ENCODE results near the gene CPSF7.
"Not testable (repeated sequence)": the region's sequence is repeated elsewhere in the genome, so short reads cannot be mapped to it uniquely, and the experiment has no call there.

The CPSF7 gene, protein sequence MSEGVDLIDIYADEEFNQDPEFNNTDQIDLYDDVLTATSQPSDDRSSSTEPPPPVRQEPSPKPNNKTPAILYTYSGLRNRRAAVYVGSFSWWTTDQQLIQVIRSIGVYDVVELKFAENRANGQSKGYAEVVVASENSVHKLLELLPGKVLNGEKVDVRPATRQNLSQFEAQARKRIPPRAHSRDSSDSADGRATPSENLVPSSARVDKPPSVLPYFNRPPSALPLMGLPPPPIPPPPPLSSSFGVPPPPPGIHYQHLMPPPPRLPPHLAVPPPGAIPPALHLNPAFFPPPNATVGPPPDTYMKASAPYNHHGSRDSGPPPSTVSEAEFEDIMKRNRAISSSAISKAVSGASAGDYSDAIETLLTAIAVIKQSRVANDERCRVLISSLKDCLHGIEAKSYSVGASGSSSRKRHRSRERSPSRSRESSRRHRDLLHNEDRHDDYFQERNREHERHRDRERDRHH

DNA sequence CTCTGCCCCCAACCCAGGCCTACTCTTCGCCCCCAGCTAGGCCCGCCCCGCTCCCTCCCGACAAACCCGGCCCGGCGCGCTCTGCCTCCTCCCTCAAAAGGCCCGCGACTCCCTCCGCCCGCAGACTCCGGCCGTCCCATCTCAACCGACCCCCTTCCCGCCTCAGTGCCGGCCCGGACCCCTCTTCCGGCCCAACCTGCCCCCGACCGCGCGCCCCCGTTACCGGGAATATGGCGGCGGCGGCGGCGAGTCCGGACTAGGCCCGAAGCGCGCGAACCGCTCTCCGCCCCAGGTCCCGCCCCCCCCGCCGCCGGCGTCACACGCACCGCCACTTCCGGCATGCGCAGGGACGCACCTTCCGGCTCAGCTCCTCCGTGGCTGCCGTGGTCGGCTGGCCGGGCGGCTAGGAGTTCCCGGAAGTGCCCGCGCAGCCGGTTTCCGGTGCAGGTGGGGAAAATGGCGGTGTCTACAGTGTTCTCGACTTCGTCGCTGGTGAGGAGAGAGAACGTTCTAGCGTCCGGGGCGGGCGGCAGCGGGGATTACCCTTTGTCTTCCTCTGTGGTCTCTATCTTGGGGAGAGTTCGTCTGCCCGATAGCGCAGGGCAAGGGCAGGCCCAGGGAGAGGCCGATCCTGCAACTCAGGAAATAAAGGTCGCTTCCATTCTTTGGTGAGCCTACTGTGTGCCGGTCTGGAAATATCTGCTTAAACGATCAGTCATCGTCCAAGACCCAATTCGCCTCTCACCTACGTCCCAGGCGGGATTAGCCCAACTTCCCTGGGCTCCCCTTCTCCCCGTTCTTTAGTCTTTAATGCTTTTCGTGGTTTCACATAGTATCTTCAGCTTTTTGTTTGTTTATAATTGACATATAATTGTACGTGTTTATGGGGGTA is at the start of gene CPSF7, which contains the start of gene SDHAF2:
Gene CPSF7, minus strand, starts transcription at position 285 of the 892 bp plus-strand sequence. CDS start 740 bp downstream, outside the sequence.
Gene SDHAF2, plus strand, starts transcription at position 434 of the 892 bp plus-strand sequence. Its CDS starts 23 bp downstream, at position 457.
- DNase-seq (ENCODE audit: low read depth) = peak; percentile 96

DNA sequence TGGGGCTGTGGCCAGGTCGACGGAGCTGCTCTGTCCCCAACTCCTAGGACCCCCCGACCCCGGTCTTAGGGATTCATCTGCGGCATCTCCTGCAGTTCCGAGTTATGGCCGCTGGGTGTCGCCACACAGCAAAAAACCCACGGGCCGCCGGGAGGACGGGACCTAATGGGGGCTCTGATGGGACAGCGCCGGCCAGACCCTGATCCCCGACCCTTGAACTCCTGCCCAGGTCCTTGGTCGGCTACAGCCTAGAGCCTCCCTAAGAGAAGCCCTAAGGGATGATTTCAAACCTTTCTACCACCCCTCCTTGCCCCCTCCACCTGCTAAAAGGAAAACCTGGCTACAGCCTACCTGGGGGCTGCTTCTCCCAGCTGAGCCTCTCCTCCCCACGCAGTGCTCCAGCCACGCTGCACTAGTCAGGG is 48.0 kb upstream of the CPSF7 start:
- no peak for DNase-seq (ENCODE audit: low read depth)

DNA sequence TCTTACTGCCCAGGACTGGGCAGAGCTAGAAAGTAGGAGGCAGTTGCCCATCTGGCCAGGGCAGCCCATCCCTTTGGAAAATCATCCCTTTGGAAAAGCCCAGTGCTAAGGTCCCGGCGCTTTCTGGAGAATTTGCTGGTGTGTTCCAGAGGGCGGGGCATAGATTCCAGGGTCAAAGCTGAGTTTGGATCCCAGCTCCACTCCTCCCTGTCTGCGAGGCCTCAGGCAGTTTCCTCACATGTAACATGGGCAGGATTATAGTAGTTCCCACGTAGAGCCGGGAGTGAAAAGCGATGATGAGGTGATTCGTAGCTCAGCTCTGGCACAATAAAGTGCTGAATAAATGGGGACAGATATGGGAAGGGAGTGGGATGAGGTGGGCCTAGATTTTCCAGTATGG is 47.4 kb upstream of the CPSF7 start:
- no peak for DNase-seq (ENCODE audit: low read depth)

DNA sequence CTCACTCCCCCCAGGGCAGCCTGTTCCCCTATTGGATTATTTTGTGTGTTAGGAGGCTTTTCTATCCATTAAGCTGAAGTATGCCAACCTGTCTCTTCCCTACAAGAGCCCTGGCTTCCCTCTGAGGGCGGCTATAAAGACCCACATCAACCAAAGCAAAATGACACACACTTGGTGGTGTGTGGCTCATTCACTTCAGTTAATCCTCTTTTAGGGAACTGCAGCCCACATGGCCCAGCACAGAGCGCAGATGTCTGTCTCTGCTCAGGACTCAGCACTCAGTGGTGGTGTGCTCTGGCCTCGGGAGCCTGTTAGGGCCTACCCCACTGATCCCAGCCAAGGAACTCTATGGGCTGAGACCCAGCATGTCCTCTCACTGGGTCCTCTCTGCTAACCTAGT is 46.6 kb upstream of the CPSF7 start:
- DNase-seq (ENCODE audit: low read depth) = no peak

DNA sequence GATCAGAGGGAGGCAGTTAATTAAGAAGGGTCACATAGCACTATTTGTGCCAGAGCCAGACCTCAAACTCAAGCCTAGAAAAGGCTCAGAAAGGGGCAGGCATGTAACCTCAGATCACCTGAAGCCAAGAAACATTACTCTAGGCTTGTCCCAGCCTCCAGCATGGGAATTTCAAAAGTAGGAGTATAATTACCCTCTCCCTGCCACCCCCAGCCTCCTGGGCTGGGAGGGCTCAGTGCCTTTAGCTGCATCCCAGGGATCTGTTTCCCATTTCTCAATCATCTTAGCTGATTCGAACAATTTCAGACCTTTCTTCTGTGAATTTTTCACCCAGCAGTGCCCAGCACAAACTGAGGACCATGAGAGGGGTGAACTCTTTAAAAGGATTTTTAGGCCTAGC is 45.7 kb upstream of the CPSF7 start:
- no peak for DNase-seq (ENCODE audit: low read depth)

DNA sequence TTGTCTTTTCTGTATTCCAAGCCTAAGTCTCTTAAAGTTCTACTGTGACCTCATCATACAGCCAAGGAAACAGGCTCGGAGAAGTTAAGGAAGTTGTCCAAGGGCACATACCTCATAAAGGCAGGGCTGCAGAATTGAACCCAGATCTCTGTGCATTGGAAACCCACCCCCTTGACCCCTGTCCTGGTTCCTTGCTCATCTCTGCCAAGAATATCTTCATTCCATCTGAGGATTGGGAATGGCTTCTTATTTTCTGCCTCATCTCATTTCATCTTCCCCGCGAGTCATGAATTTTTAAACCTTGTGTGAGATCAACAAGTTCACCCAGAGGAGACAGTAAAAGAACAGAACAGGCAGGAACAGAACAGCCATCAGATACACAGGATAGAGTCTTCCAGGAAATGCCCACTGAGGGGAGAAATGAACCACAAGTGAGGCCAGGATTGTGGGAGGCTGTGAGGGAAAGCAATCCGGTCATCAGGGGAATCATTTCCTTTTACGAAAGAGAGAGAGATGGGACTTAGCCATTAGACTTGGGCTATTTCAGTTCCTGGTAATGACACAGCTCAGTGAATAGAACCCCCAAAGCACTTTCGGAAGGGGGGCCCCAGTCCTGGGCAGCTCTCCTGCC is 44.4 kb upstream of the CPSF7 start:
- no peak for DNase-seq (ENCODE audit: low read depth)

DNA sequence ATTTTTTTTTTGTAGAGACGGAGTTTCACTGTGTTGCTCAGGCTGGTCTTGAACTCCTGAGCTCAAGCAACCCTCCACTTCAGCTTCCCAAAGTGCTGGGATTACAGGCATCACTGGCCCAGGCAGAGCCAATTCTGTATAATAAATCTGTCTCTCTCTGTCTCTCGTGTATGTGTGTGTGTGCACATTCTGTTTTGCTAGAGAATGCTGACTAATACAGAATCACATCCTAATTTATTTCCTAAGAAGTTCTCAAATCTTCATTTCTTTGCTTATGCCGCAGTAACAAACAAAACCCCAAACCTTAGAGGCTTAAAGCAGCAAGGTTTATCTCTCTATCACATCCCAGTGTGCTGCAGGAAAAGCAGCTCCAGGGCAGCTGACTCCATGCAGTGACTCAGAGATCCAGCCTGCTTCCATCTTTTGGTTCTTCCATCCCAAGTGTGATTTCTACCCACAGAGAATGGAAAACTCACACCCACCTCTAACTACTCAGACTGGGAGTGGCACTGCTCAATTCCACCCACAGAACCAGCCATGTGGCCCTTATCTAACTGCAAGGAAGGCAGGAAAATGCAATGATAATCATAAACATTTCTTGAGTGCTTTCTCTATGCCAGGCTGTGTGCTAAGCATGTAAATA is 43.7 kb upstream of the CPSF7 start:
- DNase-seq (ENCODE audit: low read depth) = peak; percentile 22

DNA sequence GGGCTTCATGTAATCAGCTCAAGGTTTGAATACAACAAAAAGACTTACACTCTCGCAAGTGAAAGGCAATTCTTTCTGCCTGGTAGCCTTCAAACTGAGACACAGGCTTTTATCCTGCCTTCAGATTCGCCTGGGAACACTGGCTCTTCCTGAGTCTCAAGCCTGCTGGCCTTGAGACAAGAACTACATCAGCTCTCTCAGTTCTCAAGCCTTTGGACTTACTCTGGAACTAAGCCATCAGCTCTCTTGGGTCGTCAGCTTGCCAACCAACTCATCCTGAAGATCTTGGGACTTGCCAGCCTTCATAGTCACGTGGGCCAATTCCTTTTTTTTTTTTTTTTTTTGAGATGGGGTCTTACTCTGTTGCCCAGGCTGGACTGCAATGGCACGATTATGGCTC is 43.1 kb upstream of the CPSF7 start:
- peak; percentile 86 for DNase-seq (ENCODE audit: low read depth)

DNA sequence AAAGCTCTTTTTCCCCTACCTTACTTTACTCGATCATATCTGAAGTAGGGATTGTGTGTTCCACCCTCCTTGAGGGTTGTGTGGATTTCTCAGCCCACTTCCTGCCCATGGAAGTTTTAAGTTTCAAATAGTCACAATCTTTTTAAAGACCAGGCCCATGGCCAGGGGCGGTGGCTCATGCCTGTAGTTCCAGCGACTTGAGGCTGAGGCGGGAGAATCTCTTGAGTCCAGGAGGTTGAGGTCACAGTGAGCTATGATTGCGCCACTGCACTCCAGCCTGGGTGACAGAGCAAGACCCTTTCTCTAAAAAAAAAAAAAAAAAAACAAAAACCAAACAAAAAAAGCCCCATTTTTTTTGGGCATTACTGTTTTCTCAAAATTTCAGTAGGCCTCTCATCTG is 42.5 kb upstream of the CPSF7 start:
- peak; percentile 78 for DNase-seq (ENCODE audit: low read depth)

DNA sequence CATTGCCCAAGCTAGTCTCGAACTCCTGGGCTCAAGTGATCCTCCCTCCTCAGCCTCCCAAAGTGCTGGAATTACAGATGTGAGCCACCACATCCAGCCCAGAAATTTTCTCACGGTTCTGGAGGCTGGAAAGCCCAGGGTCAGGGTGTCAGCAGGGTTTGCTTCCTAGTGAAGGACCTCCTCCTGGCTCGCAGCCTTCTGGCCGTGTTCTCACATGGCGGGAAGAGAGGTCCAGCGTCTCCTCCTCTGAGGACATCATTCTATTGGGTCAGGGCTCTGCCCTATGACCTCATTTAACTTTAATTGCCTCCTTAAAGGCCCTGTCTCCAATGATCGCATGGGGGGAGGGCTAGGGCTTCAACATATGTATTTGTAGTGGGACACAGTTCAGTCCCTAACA is 38.2 kb upstream of the CPSF7 start:
- no peak for DNase-seq (ENCODE audit: low read depth)

DNA sequence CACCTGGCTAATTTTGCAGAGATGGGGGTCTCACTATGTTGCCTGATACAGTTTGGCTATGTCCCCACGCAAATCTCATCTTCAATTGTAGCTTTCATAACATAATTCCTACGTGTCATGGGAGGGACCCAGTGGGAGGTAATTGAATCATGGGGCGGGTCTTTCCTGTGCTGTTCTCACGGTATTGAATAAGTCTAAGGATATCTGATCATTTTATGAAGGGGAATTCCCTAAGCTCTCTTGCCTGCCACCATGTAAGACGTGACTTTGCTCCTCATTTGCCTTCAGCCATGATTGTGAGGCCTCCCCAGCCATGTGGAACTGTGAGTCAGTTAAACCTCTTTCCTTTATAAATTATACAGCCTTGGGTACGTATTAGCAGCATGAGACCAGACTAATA is 37.8 kb upstream of the CPSF7 start:
- DNase-seq (ENCODE audit: low read depth) = not testable (repeated sequence)

DNA sequence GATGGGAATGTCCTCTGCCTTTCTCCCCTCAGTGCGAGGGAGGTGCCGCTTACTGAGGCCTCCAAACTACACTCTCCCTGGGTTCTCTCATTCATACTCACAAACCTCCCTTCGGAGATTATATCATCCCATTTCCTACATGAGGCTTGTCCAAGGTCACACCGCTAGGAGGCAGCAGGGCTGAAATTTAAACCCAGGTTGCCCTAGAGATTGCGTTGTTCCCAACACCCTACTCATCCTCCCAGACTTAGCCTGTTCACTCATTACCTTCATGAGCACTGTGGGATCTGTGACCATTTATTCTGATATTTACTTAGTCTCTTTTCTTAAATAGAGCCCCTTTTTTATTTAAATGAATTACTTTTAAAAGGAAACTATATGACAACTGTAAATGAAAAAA is 31.2 kb upstream of the CPSF7 start:
- DNase-seq (ENCODE audit: low read depth) = no peak

DNA sequence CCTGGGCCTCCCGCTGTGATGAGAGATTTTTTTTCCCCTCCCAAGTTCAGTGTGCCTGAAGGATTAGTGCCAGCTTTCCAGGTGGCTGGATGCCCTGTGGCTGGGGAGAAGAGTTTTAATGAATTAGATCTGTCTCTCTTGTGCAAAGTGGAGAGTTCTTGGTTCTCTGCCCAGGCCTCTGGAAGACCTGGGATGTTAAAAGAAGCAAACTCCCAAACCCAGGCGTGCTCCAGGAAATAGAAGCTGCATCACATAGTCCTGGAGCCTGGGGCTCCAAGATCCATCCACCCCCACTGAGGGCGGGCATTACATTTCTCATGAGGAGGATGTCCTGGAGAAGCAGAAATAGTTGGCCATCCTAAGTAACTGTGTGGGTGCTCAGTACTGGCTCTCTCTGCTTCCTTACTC is 30.7 kb upstream of the CPSF7 start:
- peak; percentile 82 for DNase-seq (ENCODE audit: low read depth)

DNA sequence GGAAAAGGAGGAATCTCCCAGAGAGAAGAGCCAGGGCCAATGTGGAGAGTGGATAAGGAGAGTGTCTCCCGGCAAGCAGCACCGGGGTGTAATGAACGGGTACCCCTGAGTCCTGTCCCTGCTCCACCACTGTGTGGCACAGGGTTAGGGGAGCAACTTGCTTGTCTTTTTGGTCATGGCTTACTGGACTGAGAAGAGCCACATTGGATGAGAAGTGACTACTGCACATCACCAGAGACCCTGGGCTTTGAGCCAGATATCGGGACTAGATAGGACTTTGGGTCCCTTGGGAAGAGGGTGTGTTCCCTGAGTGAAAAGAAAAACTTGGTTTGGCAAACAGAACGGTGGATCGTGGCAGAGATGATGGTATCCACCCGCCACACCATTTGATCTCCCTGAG is 24.7 kb upstream of the CPSF7 start:
- no peak for DNase-seq (ENCODE audit: low read depth)

DNA sequence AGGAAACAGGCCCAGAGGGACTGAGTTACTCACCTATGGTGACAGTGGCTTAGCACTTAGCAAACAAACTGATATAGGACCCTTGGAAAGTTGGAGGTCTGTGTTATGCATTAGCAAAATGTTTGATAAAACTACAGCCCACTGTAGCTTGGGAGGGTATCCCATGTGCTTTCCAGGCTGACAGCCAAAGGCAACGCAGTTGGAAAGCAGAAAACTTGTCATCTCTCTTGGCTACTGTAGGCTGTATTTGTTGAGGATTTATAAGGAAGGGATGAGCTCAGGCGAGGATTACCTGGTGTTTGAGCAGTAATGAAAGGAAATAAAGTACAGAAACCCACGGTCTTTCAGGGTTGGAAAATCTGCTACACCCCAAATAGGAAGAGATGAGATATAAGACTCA is 23.9 kb upstream of the CPSF7 start:
- DNase-seq (ENCODE audit: low read depth) = no peak

DNA sequence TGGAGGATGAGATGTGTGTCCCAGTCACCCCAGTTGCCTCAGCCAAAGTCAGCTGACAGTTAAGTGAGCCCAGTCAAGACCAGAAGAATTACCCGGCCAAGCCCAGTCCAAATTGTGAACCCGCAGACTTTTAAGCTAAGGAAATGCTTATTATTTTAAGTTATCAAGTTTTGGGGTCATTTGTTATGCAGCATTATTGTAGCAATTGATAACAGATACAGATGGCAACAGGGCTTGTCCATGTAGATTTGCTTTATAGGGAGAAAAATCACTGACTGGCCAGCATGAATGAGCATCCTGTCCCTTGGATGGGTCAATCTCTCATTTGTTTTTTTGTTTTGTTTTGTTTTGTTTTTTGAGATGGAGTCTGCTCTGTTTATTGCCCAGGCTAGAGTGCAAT is 23.1 kb upstream of the CPSF7 start:
- no peak for DNase-seq (ENCODE audit: low read depth)

DNA sequence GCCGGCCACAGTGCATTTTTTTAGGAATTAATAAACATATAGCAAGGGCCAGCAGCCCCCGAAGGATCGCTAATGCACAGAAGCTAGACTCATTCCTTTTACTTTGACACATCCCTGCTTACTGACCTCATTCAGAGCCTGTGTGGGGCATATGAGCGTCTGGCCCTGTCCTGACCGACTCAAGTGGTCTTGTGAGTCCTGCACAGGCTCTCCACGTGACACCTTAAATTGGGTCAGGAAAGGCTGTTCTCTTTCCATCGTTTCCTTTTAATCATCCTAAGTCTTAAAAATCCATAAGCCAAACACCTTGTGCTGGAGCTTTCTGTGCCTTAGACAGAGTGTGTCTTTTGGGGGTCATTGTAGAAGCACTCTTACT is 18.8 kb upstream of the CPSF7 start:
- DNase-seq (ENCODE audit: low read depth) = no peak

DNA sequence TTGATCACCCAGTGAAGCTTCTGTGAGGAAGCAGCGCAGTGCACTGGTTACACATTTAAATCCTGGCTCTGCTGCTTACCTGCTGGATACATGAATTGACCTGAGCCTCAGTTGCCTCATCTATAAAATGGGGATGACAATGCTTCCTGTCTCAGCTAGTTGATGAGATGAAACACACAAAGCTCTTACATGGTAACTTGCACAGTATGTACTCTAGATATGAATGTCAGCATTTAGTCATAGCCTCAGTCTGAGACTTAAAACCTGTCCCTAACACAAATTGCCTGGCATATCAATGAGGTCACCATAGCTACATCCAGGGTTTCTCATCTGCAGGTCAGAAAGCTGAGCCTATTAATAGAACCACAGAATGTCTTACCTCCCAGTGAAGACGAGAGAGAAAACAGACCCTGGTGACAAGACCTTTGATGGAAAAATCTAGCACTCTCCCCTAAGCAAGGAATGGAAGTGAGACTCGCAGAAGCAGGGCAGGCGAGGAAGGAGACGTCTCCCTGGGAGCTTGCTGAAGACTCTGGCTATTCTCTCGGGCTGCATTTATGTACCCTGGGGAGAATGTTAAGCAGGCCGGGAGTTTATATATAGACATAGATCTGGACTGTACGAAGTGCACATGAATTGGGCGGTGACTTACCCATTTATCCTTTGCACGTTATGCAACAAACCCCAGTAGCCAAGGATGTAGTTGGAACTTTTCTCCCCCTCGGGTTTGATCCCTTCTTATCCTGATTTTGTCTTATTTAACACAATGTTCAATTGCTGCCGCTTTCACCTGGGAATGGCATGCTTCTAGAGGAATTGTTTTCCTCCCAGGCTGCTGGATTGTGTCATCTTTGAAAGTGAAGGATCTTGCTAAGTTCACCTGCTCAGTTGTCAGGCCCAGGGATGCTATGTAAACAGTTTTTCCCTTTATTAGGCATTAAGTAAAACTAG is 18.1 kb upstream of the CPSF7 start:
- DNase-seq (ENCODE audit: low read depth) = no peak

DNA sequence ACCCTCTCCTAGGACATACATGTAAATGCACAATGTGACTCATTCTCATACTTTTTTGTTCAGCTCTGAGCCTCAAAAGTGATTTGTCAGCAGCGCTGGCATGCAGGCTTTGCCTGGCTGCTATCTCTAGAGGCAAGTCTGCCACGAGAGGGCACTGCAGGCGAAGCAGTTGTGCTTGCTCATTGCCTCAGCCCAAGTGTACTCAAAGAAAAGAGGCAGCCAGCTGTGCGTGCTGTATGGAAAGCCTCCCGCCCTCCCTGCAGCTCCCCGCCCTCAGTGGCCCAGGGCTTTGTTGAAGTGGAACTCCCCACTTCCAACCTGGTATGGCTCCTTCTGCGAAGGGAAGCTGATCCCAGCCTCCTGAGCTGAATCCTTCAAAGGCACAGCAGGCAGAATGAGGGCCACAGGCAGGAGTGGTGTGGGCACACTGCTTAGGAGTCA is 16.5 kb upstream of the CPSF7 start:
- DNase-seq (ENCODE audit: low read depth) = peak; percentile 93

DNA sequence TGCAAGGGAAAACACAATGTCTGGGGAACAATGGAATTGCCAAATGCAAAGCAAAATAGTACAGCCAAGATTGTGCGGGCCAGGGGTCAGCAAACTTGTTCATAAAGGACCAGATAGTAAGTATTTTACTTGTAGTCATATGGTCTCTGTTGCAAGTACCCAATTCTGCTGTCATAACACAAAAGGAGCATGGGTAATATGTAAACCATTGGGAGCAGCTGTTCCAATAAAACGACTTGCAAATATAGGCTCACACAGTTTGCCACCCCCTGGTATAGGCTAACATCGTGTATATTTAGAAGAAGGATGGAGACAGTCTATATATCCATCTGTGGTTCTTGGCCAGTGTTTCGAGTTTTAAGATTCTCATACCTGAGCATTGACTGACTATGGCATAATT is 15.7 kb upstream of the CPSF7 start:
- DNase-seq (ENCODE audit: low read depth) = no peak

DNA sequence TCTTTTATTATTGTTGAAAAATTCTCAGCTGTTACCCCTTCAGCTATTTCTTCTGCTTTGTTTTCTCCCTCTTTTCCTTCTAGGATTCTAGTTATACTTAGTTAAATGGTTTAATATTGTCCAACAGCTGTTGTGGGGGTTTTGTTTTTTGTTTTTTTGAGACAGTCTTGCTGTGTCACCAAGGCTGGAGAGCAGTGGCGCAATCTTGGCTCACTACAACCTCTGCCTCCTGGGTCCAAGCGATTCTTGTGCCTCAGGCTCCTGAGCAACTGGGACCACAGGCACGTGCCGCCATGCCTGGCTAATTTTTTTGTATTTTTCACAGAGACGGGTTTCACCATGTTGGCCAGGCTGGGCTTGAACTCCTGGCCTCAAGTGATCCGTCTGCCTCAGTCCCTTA is 12.8 kb upstream of the CPSF7 start:
- DNase-seq (ENCODE audit: low read depth) = peak; percentile 56

Measured in fibroblast of gingiva (primary cell).